PFSK-1 (cell line): Measurements from ENCODE around the gene NGLY1.

Experiments used
- FOXP2 ChIP-seq: optimal IDR thresholded peaks from 2 replicates; pipeline ENCODE3; 2011; ENCODE audit warnings: borderline replicate concordance, control low read depth, inconsistent platforms; ENCODE audit not compliant: insufficient read depth; ENCODE audit errors: extremely low read length, extremely low read depth
- POLR2AphosphoS5 ChIP-seq: IDR thresholded peaks from 2 replicates; pipeline ENCODE4 v1.6.1; 2012; ENCODE audit warnings: low read depth, mild to moderate bottlenecking, control low read depth, low read length, moderate library complexity
- REST ChIP-seq, 2 experiments: IDR thresholded peaks; 2 replicates each; pipeline versions ENCODE4 v1.6.1 to v1.8.0; 2011 to 2012; ENCODE audit warnings: low read depth in 2 of 2, low read length in 2 of 2, control low read depth in 1 of 2, inconsistent platforms in 1 of 2, mild to moderate bottlenecking in 1 of 2, moderate library complexity in 1 of 2; ENCODE audit not compliant: insufficient read depth in 1 of 2
- SIN3A ChIP-seq: IDR thresholded peaks from 2 replicates; pipeline ENCODE4 v1.6.1; 2012; ENCODE audit warnings: mild to moderate bottlenecking, low read length, moderate library complexity, borderline replicate concordance; ENCODE audit not compliant: insufficient read depth
- TAF1 ChIP-seq: IDR thresholded peaks from 2 replicates; pipeline ENCODE4 v1.6.1; 2012; ENCODE audit warnings: low read length, control low read depth, borderline replicate concordance; ENCODE audit not compliant: insufficient read depth

Gene NGLY1

GRCh38 chr3:25747033-25747432 lies 36.2 kb downstream of the NGLY1 start:
- TF ChIP-seq POLR2AphosphoS5 (no peak), TAF1 (no peak), SIN3A (no peak), FOXP2 (no peak), REST (IDR thresholded peaks at IDR 0.05; ENCODE audit: insufficient read depth in 1 of 2, low read depth in 2 of 2, low read length in 2 of 2) (no peak)

- TF ChIP-seq REST (IDR thresholded peaks at IDR 0.05; ENCODE audit: insufficient read depth in 1 of 2, low read depth in 2 of 2, low read length in 2 of 2), result no peak
- no peak for TF ChIP-seq SIN3A
These were observed 38.8 kb downstream of the NGLY1 start for GRCh38 chr3:25744470-25744869.

- TF ChIP-seq POLR2AphosphoS5, result no peak
- no peak for TF ChIP-seq SIN3A
These were observed 55.1 kb downstream of the NGLY1 start for GRCh38 chr3:25728101-25728500.

GRCh38 chr3:25727316-25727715 lies 55.9 kb downstream of the NGLY1 start:
- TF ChIP-seq POLR2AphosphoS5, result no peak
- no peak for TF ChIP-seq TAF1
- no peak for TF ChIP-seq FOXP2
- no peak for TF ChIP-seq SIN3A
- no peak for TF ChIP-seq REST (IDR thresholded peaks at IDR 0.05; ENCODE audit: insufficient read depth in 1 of 2, low read depth in 2 of 2, low read length in 2 of 2)

GRCh38 chr3:25725810-25726209 lies 57.4 kb downstream of the NGLY1 start:
- TF ChIP-seq TAF1 (no peak), POLR2AphosphoS5 (no peak)

GRCh38 chr3:25724948-25725645 lies 58.1 kb downstream of the NGLY1 start:
- TF ChIP-seq REST (IDR thresholded peaks at IDR 0.05; ENCODE audit: insufficient read depth in 1 of 2, low read depth in 2 of 2, low read length in 2 of 2), result no peak
- TF ChIP-seq POLR2AphosphoS5, result no peak
- TF ChIP-seq SIN3A, result no peak
- no peak for TF ChIP-seq FOXP2
- no peak for TF ChIP-seq TAF1
